GM18907 (cell line): ENCODE data around the gene RHCE.
"Not testable (repeated sequence)": the region's sequence is repeated elsewhere in the genome, so short reads cannot be mapped to it uniquely, and the experiment has no call there.

Source experiments
- ATAC-seq: cut with Tn5 transposase; IDR thresholded peaks from one replicate; pipeline ENCODE4 v1.9.1; 2021; ENCODE audit warnings: mild to moderate bottlenecking, moderate library complexity; ENCODE audit not compliant: unreplicated experiment

Gene RHCE

GRCh38 chr1:25402947-25403803, 17.4 kb downstream of the RHCE start:
- not testable (repeated sequence) for ATAC-seq

- ATAC-seq: not testable (repeated sequence)
Measured at GRCh38 chr1:25398079-25398478, 22.5 kb downstream of the RHCE start.

GRCh38 chr1:25397549-25397948, 23.1 kb downstream of the RHCE start:
- not testable (repeated sequence) for ATAC-seq

GRCh38 chr1:25392841-25393240, 27.8 kb downstream of the RHCE start:
- no peak for ATAC-seq

GRCh38 chr1:25389721-25390120, 30.9 kb downstream of the RHCE start:
- not testable (repeated sequence) for ATAC-seq

GRCh38 chr1:25388691-25389090, 31.9 kb downstream of the RHCE start:
- not testable (repeated sequence) for ATAC-seq

- not testable (repeated sequence) for ATAC-seq
Measured at GRCh38 chr1:25387096-25387495, 33.5 kb downstream of the RHCE start.

GRCh38 chr1:25383875-25384274, 36.8 kb downstream of the RHCE start:
- ATAC-seq: not testable (repeated sequence)

GRCh38 chr1:25383090-25383489, 37.5 kb downstream of the RHCE start:
- not testable (repeated sequence) for ATAC-seq

- not testable (repeated sequence) for ATAC-seq
Measured at GRCh38 chr1:25382543-25382942, 38.1 kb downstream of the RHCE start.

- ATAC-seq: not testable (repeated sequence)
Measured at GRCh38 chr1:25378367-25378766, 42.3 kb downstream of the RHCE start.

GRCh38 chr1:25371757-25372156, 48.9 kb downstream of the RHCE start:
- ATAC-seq: not testable (repeated sequence)

GRCh38 chr1:25369691-25370271, 50.8 kb downstream of the RHCE start:
- ATAC-seq: not testable (repeated sequence)

GRCh38 chr1:25369241-25369640, 51.4 kb downstream of the RHCE start:
- ATAC-seq: no peak

GRCh38 chr1:25362634-25363559, 57.7 kb downstream of the RHCE start:
- not testable (repeated sequence) for ATAC-seq

- ATAC-seq: no peak
Measured at GRCh38 chr1:25361901-25362300, 58.7 kb downstream of the RHCE start.

GRCh38 chr1:25360596-25361581, 59.7 kb downstream of the RHCE start:
- ATAC-seq: no peak

GRCh38 chr1:25356848-25357247, 63.8 kb downstream of the RHCE start:
- ATAC-seq: no peak

GRCh38 chr1:25356441-25356840, 64.2 kb downstream of the RHCE start:
- no peak for ATAC-seq

GRCh38 chr1:25355841-25356395, 64.7 kb downstream of the RHCE start:
- ATAC-seq: no peak
